Measurements from ENCODE around the gene CTNNA3.
A peak's percentile ranks its signal among the peaks of the same experiment; 100 is the strongest.

Gene CTNNA3

DNA sequence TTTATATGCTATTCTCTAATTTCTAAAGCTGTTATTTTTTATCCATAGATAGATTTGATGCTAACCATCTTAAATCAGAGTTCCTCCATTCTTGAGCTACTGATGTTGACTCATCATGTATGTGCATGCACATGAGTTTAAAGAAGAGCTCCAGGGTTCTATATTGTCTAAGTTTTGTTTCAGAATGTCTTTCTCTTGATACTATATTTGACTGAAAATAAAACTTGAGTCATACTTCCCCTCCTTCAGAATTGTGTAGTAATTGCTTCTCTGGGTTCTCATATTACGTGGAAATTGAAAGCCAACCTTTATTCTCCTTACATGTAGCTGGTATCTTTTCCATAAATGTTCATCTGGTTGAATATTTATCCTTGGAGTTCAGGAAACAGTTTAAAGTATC lies 680.8 kb downstream of the CTNNA3 start:
- peak; percentile 3 for DNase-seq (ENCODE audit: low read depth)

DNA sequence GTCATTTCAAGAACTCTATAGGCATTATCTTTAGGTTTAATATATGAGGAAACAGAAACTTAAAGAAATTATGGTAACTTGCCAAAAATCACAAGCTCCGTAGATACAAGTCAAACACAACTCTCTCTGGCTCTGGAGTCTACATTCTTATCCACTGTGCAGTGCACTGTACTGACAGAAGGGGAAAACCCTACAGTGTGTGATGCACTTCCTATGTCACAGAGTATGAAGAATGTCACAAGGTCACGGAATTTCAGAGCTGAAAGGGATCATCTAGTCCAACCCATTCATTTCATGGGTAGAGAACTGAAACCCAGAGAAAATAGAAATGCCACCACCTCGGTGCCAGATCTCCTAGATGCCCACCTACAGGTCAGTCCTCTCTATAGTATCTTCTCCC lies 684.0 kb downstream of the CTNNA3 start:
- DNase-seq (ENCODE audit: low read depth): no peak

DNA sequence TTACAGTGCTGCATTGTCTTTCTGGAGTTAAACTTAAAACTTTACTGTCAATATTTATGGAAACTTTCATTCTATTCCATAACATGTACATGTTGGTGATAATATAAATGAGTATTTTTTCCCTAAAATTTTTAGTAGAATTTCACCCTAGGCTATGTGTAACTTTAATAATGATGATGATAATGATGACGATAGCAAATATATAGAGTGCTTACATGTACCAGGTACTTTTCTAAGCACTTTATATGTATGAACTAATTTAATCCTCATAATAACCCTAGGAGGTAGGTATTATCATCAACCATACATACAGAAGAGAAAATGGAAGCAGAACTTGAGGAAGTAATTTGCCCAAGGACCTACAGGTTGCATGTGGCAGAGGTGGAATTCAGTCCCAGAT lies 684.5 kb downstream of the CTNNA3 start:
- DNase-seq (ENCODE audit: low read depth): no peak

DNA sequence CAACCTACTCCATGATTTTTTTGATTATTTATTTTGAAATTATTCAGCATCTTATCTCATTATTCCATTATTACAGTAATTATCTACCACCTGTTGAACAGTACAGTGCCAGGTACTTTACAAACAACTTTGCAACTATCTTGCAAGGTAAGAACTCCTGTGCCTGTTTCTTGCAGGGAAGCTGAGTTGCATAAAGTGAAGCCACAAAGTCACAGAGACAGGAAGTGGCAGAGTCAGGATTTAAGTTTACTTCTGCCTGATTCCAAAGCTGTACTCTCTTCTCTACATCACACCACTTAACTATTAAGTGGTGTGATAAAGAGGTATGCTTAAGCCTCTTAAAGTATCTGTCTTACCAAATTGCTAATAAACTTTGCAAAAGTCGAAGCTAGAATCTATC lies 690.0 kb downstream of the CTNNA3 start:
- no peak for DNase-seq (ENCODE audit: low read depth)

DNA sequence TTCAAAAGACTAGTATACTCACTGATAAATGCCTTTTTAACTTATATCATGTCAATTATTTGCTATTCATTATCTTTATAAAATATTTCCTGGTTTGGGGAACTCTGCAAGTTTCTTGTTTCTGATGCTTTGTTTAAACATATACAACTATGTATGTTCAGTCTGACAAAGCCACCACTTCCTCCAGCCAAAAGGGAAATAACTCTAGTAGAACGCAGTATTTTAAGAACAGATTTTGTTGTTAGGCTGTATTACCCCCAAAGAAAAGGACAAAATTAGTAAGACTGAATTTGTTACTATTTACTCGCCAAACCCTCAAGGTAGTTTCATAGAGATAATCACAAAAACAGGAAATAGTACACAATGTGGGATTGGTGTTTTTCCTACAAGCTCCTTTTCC lies 691.3 kb downstream of the CTNNA3 start:
- no peak for DNase-seq (ENCODE audit: low read depth)

DNA sequence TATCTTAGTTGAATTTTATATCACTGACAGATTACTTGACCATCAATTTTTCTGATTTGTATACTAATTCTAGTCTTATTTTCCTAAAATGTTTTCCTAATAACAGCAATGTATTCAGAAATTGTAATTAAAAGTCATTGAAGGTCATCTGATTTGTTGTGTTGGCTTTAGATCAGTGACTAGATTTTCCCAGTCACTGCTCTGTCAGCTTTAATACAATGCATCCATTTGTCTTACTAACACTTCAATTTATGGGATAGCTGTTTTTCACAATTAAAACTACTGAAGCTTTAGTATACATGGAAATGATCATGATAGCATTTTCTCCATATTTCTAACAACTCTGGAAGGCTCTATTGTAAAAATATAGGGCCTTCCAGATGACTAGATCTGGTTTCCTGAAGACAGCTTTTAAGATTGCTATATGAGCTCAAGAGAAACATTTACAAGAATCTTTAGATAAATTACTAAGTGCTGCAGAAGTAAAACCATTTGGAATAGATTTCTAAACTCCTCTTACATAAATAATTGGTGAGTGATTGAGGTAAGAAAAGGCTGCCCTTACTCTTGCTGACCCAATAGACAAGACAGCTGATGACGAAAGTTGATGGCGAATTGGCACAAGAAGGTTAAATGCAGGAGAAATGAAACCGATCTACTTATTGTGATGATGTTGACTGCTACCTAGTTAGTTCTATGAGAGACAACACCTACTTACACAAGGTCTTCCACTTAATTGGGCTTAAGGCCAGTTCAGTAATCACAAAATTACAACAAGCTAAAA lies 696.0 kb downstream of the CTNNA3 start:
- no peak for DNase-seq (ENCODE audit: low read depth)

DNA sequence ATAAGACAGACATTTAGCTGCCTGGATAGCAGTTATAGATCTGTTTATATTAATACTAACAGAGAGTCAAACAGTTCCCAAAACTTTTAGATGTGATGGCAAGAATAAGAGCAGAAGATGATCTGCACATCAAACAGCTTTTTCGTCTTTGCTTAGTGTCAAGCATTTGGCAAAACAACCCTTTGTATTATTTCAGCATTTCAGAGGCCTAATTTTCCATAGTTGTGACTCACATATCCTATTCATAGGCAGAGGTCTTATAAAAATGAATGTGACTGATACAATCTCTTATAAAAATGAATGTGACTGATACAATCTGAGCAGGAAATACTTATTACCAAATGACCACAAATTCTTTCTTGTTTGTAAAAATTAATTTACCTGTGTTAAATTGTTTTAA lies 699.0 kb downstream of the CTNNA3 start:
- no peak for DNase-seq (ENCODE audit: low read depth)

DNA sequence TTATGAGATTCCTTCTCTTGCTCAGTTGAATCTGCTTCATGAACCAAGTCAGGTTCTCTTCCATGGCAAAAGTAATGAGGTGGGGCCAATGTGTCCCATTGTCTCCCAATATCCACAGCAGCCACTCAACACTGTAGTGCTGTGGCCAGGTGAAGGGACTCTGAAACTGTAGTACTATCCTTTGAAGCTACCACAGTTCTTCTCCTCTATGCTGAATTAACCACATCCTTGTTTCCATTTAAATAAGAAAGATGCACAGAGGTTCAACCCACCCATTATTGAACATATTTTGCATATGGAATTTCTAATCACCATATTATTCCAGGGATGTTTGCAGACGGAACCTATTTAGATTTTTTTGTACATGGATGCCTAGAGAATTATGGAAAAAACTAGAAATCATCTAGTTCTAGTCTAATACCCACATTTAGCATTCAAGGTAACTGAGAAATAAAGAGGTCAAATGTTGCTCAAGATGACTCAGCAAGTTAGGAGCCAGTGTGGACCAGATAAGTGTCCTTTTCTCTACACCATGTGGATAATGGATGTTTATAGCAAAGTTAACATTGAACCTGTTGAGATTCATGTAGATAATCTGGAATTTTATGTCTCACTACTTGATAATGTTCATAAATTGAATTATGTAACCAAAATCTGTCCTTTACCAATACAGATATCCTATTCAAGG lies 705.7 kb downstream of the CTNNA3 start:
- no peak for DNase-seq (ENCODE audit: low read depth)

DNA sequence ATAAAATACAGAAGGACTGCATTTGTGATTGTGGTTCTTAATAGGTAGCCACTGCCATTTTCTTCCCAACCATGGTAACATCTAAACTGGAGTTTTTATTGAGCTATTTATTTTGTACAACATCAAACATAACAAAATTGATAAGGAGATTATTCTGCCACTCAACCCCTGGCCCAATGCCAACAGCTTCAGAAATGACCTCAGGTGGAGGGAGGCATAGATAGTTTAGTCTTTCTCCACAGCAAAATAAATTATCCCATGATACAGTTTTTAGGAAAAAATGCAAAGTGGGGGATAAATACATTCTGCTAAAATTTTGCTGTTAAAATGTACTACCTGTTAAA lies 712.5 kb downstream of the CTNNA3 start:
- no peak for DNase-seq (ENCODE audit: low read depth)

DNA sequence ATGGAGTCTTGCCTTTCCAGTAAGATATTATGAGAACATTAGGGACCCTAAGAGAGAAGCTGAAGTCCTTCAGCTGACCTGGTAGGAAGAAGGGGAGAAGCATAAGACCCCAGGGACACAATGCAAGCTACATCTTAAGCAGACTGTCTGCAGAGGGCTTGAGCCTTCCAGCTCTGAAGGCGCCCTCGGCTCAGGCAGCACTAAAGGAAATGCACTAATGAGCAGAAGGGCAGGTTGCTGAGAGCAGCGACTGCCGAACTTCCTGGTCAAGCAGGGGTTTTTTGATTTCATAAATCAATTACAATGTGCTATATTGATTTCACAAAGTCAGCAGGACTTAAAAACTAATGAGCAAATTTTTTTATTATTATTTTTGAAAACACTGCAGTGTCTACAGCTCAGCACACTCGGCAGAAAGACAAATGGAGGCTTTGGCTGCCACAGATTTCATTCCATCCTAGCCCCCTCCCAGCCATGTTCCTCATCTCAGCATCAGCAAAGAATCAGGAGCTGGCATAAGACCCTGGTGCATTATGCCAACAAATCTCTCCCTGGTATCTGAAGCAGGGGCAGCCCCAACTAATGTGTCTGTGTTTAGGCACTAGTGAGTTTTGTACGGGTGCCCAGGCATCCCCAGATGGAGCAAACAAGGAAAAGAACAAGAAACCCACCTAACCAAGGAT lies 713.1 kb downstream of the CTNNA3 start:
- no peak for DNase-seq (ENCODE audit: low read depth)

DNA sequence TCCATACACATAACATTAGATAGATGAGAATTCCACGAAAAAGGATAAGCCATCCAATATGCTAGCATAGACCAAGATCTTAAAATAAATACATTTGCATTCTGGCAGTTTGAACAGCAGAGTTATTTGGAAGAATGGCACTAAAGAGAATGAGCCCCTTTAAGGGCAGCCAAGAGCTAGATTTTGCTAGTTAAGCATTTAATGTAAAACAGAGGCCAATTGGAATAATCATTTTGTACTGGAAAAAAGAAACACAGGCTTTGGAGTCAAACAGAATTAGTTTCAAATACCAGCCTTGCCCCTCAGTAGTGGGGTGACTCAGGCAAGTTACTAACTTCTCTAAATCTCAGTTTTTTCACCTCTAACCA lies 714.0 kb downstream of the CTNNA3 start:
- DNase-seq (ENCODE audit: low read depth): no peak

DNA sequence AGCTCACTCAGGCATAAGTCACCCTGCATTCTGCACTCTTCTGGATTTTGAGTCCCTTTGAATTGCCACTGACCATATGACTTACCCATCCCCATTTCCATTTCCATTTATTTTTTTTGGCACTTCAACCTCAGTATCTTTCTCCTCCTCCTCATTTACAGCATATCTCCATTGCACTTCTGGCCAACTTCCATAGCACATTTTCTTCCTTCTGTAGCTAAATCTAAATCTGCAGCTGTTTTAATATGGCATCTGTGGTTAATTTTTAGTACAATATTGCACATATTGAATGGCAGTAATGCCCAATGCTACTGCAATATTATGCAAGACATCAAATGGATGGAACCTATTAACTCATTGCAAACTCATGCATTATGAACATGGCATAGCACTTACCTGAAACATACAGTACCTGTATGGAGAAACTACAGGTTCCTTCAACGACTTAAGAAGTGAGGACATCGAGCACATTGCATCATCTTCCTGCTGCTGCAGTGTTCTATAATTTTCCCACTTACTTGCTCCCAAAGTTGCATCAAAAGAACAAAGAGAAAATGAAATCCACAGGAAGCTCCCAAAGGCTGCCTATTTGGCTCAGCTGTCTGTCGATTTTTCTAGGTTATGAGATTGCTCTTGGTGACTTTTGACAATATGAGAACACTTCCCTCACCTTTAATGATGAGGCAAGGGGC lies 714.5 kb downstream of the CTNNA3 start:
- DNase-seq (ENCODE audit: low read depth): no peak

DNA sequence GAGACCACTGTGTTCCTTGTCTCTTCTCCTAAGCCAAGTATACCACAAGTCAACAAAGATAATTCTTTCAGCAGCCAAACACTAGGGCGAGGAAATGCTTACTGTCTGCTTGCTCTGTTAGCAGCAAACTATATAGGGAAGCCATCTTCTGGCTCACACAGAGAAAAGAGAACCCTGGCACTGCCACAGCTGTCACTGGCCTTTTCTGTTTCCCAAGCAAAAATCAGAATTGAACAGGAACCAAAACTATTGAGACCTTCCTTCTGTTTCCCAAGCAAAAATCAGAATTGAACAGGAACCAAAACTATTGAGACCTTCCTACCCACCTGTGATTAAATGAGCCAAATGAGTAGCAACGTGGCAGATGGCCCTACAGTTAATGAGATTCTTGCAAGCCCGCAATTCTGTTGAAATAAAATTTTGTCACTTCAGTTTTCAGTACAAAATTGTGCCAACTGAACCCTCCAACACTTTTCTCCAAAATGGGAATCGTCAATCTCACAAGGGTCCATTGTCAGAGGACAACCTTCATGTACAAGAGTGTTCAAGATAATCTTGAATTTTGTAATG lies 715.7 kb downstream of the CTNNA3 start:
- DNase-seq (ENCODE audit: low read depth): no peak

DNA sequence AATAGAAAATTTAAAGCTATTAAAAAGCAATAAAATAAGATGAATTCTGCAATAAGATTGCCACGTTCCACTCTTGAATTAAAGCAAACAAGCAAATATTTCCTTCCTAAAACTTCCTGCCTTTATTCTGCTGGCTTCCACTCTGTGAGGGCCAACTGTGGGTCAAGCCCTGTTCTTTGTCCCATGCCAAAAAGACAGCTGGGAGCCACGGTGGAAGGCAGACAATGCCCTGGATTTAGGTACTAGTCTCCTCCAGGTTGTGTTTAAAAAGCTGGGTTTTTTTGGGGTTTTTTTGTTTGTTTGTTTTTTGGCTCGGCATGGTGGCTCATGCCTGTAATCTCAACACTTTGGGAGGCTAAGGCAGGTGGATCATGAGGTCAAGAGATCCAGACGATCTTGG lies 731.0 kb downstream of the CTNNA3 start:
- no peak for DNase-seq (ENCODE audit: low read depth)

DNA sequence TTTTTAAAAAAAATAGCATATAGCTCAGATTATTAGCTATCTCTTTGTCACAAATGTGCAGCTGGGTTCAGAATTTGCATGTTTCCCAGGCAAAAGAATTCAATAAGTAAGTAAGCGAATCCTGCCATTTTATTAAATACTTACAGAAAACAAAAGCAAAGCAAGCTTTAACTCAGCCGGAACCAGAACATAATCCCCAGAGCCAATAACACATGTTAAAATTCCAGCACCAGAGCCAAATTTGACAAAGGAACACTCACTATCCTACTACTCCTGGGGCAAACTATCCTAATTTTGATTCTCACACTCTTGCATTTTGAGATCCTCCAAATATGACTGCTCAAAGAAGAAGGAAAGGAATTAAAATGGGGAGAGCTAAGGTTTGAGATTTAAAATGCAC lies 737.5 kb downstream of the CTNNA3 start:
- DNase-seq (ENCODE audit: low read depth): no peak

DNA sequence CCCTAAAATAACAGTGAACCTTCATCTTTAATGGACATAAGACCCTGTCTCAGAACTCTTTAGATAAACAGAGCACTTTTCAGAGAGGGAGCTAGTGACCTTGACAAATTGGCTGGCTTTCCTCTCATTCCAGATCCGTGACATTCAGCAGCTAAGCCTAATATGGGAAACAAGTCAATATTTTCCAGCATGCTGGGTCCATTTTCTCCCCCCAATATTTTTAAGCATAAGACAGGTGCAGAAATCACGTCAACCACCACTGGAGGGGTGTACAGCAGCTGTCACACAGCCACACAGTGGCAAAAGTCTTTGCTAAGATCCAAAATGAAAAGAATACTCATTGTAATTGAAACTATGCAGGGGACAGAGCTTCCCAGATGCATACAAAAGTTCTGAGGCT lies 744.1 kb downstream of the CTNNA3 start:
- no peak for DNase-seq (ENCODE audit: low read depth)

DNA sequence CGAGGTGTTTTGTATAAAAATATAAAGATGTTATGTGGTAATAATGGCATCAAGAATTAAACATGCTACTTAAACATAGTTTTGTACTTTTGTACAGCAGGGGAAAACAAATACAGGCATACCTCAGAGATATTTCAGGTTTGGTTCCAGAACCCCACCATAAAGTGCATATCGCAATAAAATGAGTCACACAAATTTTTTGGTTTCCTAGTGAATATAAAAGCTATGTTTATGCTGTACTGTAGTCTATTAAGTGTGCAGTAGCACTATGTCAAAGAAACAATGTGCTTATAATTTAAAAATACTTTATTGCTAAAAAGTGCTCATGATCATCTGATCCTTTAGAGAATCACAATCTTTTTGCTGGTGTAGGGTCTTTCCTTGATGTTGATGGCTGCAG lies 752.4 kb downstream of the CTNNA3 start:
- no peak for DNase-seq (ENCODE audit: low read depth)

DNA sequence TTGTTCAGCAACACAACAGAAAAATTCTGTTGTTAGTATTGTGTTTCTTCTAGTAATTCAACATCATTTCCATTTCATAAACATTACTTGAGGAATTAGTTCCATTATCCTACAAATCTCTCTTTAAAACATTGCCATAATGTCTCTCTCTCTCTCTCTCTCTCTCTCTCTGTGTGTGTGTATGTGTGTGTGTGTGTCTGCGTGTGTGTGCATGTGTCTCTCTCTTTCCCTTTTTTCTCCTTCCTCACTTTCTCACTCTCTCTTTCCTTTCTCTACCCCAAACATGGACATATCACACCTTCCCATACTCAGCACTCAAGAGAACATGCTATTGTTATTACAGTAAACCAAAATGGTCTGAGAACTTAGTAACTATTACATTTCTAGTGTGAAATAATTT lies 753.6 kb downstream of the CTNNA3 start:
- DNase-seq (ENCODE audit: low read depth): no peak

DNA sequence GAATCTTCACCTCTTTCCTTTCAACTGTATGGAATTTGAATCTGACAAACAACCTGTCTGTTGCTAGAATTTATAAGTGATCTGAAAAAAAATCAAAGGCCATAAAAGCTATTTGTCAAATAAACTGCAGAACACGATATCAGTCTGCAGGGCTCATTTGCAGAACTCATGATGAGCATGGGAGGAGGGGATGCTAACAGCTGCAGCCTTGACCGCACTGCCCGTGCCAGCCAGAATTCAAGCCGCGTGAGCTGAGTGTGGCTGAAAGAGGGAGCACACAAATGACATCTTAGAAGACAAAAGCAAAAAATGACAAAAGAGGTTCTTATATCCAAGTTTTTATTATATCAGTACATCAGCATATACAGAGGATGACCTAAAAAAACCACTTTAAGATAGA lies 754.5 kb downstream of the CTNNA3 start:
- no peak for DNase-seq (ENCODE audit: low read depth)

DNA sequence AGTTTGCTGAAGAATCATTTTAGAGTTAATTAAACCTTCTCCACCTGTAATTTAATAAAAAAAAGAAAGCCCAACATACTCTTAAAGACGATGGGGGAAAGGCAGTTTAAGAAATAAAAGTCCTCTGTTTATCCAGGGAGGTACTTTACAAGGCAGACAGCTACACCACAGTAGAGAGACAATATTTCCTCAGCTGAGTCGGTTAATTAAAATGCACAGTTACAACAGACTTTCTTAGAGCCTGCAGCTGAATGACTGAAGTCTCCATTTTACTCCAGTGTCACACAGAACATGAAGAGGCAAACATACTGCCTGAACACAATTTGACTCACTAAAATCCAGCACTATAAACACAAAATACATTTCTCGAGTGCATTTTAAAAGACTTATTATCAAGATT lies 755.0 kb downstream of the CTNNA3 start:
- DNase-seq (ENCODE audit: low read depth): no peak

DNA sequence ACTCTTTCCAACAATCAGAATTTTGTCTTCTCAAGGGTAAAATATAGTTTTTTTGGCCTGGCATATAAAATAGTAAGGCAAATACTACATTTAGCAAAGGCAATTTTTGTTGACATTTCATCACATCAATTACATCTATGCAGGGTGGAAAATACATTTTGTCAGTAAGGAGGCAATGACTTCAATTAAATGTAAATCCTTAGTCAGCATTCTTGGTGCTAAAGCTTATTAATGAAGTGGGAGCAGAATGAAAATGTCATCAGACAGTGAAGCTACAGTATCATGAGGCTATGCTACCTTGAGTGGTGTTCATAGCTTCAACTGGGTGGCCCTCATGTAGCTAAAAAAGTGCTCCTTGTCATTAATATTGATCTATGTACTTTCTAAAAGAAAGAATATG lies 761.3 kb downstream of the CTNNA3 start:
- DNase-seq (ENCODE audit: low read depth): no peak

DNA sequence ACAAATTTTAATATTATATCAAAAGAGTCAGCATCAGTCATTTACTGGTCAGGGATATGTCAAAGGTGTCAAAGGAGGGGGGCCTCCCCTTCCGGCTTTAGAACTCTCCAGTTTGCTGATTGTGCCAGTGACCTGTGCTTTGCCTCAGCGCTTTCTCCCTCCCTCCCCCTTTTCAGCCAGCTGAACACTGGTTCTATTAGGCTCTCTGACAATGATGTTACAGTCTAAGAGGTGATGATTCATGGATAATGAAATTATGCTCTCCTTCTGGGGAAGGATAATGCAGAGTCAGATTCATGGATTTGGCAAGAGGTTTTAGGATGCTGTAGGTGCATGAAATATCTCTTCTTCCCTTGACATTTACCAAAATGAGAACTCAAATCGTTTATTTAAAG lies 764.0 kb downstream of the CTNNA3 start:
- no peak for DNase-seq (ENCODE audit: low read depth)

All from amniotic epithelial cell (primary cell).